HG03280 (cell line): ENCODE results near the gene KCTD21.

Experiments used
- ATAC-seq: cut with Tn5 transposase; IDR thresholded peaks from one replicate; pipeline ENCODE4 v1.9.1; 2021; ENCODE audit warnings: mild to moderate bottlenecking, moderate library complexity; ENCODE audit not compliant: unreplicated experiment

The KCTD21 gene

DNA sequence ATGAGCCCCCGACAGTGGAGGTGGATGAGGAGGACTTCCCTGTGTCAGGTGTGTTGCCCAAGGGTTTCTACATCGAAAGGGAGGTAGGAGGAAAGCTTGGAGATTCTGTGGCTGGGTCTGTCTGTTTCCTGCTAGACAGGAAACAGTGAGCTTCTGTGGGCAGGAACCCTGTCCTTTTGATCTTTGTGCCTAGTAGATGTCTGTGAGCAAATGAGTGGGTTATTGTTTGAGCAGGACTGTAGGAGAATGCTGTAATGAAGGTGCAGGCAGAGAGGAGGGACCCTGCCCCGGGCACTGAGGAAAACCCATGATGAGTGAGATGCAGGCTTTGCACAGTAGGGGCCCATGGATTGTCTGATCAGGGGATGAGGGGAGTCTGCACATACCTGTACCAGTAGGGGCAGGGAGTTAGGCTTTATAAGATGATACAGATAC, 14.3 kb upstream of the KCTD21 start:
- no peak for ATAC-seq

- ATAC-seq = no peak
These were observed 12.8 kb upstream of the KCTD21 start for GRCh38 chr11:78201096-78201818.

- ATAC-seq = no peak
These were observed 12.1 kb upstream of the KCTD21 start for GRCh38 chr11:78200553-78200952.

DNA sequence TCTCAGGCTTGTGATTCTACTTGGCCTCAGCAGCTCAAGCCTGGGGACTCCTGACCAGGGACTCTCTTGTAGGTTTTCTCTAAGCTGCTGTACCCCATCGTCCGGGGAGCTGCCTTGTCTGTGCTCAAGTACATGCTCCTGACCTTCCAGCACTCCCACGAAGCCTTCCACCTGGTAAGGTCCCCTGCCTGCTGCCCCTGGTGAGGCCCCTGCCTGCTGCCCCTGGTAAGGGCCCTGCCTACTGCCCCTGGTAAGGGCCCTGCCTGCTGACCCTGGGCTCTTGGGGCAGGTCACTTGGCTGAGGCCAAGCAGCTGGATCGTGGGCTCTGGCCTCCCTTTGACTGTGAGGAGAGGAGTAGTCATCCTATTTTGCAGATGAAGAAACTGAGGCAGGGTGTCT, 11.6 kb upstream of the KCTD21 start:
- no peak for ATAC-seq

- ATAC-seq = no peak
These were observed 11.2 kb upstream of the KCTD21 start for GRCh38 chr11:78199653-78200015.

- ATAC-seq = no peak
These were observed 10.7 kb upstream of the KCTD21 start for GRCh38 chr11:78199015-78199652.

DNA sequence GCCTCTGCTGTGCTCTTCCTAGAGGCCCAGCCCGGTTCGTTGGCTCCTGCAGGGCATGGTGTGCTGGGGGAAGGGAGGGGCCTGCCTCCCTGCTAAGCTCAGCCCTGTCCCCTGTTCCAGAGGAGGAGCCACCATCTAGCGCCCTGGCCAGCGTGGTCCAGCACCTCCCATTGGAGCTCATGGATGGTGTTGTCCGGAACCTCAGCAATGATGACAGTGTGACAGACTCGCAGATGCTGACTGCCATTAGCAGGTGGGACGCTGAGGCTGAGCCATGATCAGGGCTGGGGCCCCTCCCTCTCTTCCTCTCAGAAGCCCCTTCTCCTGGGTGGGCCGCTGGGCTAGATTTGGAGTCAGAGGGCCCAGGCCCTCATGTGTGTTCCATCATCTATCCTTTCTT, 9.4 kb upstream of the KCTD21 start:
- no peak for ATAC-seq

DNA sequence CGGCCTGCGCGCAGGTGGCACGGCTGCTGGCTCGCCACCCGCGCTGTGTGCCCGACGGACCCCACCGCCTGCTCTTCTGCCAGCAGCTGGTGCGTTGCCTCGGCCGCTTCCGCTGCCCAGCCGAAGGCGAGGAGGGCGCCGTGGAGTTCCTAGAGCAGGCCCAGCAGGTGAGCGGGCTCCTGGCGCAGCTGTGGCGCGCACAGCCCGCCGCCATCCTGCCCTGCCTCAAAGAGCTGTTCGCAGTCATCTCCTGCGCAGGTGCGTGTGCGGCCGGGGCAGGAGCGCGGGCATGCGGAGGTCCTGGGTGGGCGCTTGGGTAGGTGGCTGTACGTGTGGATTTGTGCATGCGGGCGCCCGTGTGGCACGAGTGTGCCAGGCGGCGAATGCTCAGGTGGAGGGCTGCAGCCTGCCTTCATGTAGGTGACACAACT, 8.2 kb upstream of the KCTD21 start:
- ATAC-seq = no peak

DNA sequence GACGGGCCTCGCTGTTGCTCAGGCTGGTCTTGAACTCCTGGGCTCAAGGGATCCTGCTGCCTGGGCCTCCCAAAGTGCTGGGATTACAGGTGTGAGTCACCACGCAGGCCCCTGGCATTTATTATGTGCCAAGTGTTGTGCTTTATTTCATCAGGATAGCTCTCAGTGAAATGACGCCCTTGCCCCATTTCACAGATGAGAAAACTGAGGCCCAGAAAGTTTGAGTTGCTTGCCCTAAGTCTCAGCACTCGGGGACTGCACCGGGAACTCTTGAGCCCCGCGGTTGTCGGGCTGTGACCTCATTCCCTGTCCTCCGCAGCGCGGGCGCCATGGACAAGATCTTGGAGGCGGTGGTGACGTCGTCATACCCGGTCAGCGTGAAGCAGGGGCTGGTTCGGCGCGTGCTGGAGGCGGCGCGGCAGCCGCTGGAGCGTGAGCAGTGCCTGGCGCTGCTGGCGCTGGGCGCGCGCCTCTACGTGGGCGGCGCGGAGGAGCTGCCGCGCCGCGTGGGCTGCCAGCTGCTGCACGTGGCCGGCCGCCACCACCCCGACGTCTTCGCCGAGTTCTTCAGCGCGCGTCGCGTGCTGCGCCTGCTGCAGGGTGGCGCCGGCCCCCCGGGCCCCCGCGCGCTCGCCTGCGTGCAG, 7.6 kb upstream of the KCTD21 start:
- ATAC-seq = no peak

DNA sequence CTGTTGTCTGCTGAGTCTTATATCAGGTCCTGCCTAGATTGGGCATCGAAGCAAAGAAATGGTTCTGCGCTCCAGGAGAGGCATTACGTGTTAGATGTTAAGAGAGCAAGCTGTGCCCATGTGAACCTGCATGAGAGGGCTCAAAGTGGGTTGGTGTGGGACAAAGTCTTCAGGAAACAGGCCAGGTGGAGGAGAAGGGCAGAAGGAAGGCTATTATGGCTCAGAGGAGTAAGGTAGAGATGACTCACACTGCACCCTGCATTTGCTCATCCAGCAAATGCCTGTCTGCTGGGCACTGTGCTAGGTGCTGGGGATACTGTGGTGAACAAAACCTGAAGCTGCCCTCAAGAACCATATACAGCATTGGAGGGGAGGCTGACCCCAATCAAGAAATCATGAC, 6.1 kb upstream of the KCTD21 start:
- ATAC-seq = no peak

GRCh38 chr11:78193806-78194205, 5.4 kb upstream of the KCTD21 start:
- ATAC-seq = no peak

- no peak for ATAC-seq
These were observed 4.5 kb upstream of the KCTD21 start for GRCh38 chr11:78192911-78193351.

- ATAC-seq = no peak
These were observed 3.8 kb upstream of the KCTD21 start for GRCh38 chr11:78192223-78192719.

DNA sequence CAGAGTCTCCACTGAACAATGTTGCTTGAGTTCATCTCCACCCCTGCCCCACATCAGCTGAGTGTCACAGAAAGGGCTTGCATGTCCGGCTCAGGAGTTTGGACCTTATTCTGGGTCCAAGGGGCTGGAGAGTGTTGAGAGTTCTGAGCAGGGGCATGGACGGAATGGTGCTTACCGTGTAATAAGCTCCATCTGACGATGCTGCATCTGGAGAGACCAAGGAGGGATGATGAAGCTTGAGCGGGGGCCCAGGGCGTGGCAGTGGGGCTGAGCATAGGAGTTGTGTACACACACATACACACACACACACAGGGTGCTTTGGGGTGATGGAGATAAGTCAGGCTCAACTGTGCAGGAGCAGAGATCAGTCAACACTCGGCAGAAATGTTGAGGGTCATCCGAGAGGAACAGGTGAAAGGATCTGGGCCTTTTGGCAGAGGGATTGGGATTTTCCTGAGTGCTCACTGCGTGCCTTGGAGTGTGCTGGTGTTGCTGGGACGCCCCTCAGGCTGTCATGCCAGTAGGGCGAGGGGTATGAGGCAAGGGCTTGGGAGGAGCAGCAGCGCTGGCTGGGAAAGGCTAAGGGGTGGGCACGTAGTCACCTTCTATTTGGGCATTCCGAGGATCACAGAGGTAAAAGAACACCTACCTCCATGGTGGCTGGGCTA, 2.6 kb upstream of the KCTD21 start:
- ATAC-seq = no peak

- no peak for ATAC-seq
These were observed 1.9 kb upstream of the KCTD21 start for GRCh38 chr11:78190374-78190773.

DNA sequence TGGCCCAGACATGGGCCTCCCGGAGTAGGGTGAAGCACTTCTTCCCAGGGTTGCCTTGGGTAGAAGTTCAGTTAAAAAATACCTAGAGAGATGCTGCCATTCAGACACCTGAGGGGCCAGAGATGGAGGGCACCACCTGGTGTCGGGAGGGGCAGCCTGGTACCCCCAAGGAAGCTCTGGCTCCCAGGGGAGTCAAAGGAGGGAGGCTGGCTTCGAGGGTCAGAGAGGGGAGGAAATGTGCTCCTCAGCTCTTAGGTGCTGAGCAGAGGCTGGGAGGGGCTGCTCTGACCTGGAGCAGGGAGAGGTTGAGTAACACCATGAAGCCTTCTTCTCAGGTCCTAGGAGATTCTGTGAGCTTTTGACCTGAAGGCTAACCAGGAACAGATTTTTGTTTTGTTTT, 1.4 kb upstream of the KCTD21 start:
- no peak for ATAC-seq

DNA sequence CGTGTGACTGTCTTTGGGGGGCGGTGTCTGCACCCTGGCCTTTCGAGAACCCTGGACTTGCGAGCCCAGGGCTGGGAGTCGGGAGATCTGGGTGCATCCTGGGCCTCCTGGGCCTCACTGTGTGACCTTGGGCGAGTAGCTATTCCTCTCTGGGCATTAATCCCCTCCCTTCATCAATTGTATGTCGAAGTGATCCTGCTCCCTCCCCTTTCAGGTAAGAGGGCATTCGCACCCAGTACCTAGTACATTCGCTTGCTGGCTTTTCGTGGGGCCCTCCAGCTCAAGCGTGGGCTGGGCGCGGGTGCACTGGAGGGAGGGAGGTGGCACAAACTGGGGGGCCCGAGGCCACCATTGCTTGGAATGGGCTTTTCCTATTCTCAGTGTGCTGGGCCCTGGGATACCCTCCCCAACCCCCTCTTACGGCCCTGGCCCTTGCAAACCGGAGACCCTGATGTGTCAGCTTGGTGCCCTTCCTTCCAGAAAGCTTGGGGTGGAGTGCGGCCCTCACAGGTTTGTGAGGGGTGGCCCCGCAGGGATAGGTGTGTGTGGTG, 823 bp upstream of the KCTD21 start:
- ATAC-seq = no peak

GRCh38 chr11:78187366-78188285, 800 bp downstream of the KCTD21 start:
- ATAC-seq = peak; percentile 26

- no peak for ATAC-seq
These were observed 7.2 kb downstream of the KCTD21 start for GRCh38 chr11:78181185-78181584.

- ATAC-seq = no peak
These were observed 7.7 kb downstream of the KCTD21 start for GRCh38 chr11:78180751-78181150.
